HepG2 (cell line): ENCODE data around the gene TMEM62. TPM values are rescaled to one million over a fixed set of nuclear protein-coding genes. Genes with fewer than 3 reads are reported as not detected.

Experiments
- BORCS8-MEF2B ChIP-seq: sonication (generic); formaldehyde crosslinking; IDR thresholded peaks from 2 replicates; pipeline ENCODE4 v1.8.0; 2022; ENCODE audit warnings: mild to moderate bottlenecking, missing genetic modification reagents
- CC2D1A ChIP-seq: sonication (generic); formaldehyde crosslinking; IDR thresholded peaks from 2 replicates; pipeline ENCODE4 v1.8.1; 2023; ENCODE audit warnings: mild to moderate bottlenecking, missing genetic modification reagents
- CEBPB ChIP-seq: IDR thresholded peaks from 2 replicates; pipeline ENCODE4 v1.6.1; 2011; ENCODE audit warnings: low read depth, low read length, improper control_type of control experiment, borderline replicate concordance
- EP300 ChIP-seq, 3 experiments: sonication (generic) in 1 of 3; formaldehyde crosslinking in 1 of 3; IDR thresholded peaks; 2 replicates each; pipeline versions ENCODE4 v1.5.1 to v1.6.1; 2011 to 2020; ENCODE audit warnings: low read depth in 2 of 3, low read length in 2 of 3, borderline replicate concordance in 1 of 3, improper control_type of control experiment in 1 of 3, mild to moderate bottlenecking in 1 of 3, missing genetic modification reagents in 1 of 3, moderate library complexity in 1 of 3
- FOXK2 ChIP-seq: fragments of 450-650 bp; IDR thresholded peaks from 2 replicates; pipeline ENCODE4 v1.6.1; 2016
- NAIF1 ChIP-seq: sonication (generic); formaldehyde crosslinking; IDR thresholded peaks from 2 replicates; pipeline ENCODE4 v1.5.0; 2020; ENCODE audit warnings: mild to moderate bottlenecking, missing genetic modification reagents, borderline replicate concordance
- NR2F6 ChIP-seq, 2 experiments: IDR thresholded peaks; 2 replicates each; pipeline ENCODE4 v1.6.1; 2016; ENCODE audit warnings: antibody characterized with exemption in 1 of 2, mild to moderate bottlenecking in 1 of 2
- NRL ChIP-seq: sonication (generic); formaldehyde crosslinking; IDR thresholded peaks from 2 replicates; pipeline ENCODE4 v1.5.0; 2020; ENCODE audit warnings: missing genetic modification reagents, mild to moderate bottlenecking, moderate library complexity, borderline replicate concordance
- POLR2AphosphoS2 ChIP-seq: IDR thresholded peaks from 2 replicates; pipeline ENCODE4 v1.6.1; 2011; ENCODE audit warnings: low read depth, low read length, improper control_type of control experiment
- PTBP1 ChIP-seq: fragments of 200-400 bp; formaldehyde crosslinking; IDR thresholded peaks from 2 replicates; pipeline ENCODE4 v1.6.1; 2018; ENCODE audit warnings: low read length, low read depth; ENCODE audit not compliant: poor library complexity, severe bottlenecking
- RFXAP ChIP-seq: sonication (generic); formaldehyde crosslinking; IDR thresholded peaks from 2 replicates; pipeline ENCODE4 v1.4.0; 2020; ENCODE audit warnings: missing genetic modification reagents, borderline replicate concordance
- ZNF329 ChIP-seq: sonication (generic); formaldehyde crosslinking; IDR thresholded peaks from 2 replicates; pipeline ENCODE4 v1.9.0; 2021; ENCODE audit warnings: low read depth, mild to moderate bottlenecking, missing genetic modification reagents
- ZNF564 ChIP-seq: sonication (generic); formaldehyde crosslinking; IDR thresholded peaks from 2 replicates; pipeline ENCODE4 v1.8.1; 2023; ENCODE audit warnings: mild to moderate bottlenecking, missing genetic modification reagents
- ZNF614 ChIP-seq: IDR thresholded peaks from 2 replicates; pipeline ENCODE4 v1.6.1; 2018; ENCODE audit warnings: missing biosample characterization, missing genetic modification reagents, inconsistent platforms, borderline replicate concordance
- ZNF672 ChIP-seq: sonication (generic); formaldehyde crosslinking; IDR thresholded peaks from 2 replicates; pipeline ENCODE4 v1.8.1; 2022; ENCODE audit warnings: missing genetic modification reagents
- polyA plus RNA-seq, 8 experiments: library from polyadenylated mRNA; depleted of rRNA in 3 of 8; stranded (reverse) in 7 of 8; unstranded in 1 of 8; fragments of >200 nt; fragmentation: Illumina TruSeq in 4 of 8; extraction: Trizol in 4 of 8; gene quantifications; 2 replicates each; pipeline versions ENCODE4 v1.2.1 to v1.2.3, GENCODE V29; 2011 to 2016; ENCODE audit warnings: low read depth in 4 of 8, missing spikeins in 1 of 8, mixed read lengths in 1 of 8; ENCODE audit not compliant: insufficient read depth in 1 of 8
- total RNA-seq, 5 experiments: library from RNA; depleted of rRNA; stranded (reverse); fragments of >200 nt; fragmentation: Illumina TruSeq; extraction: Trizol; gene quantifications; 2 replicates each; pipeline ENCODE4 v1.2.3, GENCODE V29; 2016; ENCODE audit warnings: low read depth in 1 of 5
- TF ChIP-seq, protein P1 (sequence below): sonication (generic); formaldehyde crosslinking; IDR thresholded peaks from 2 replicates; pipeline ENCODE4 v1.4.0; 2020; ENCODE audit warnings: missing genetic modification reagents, mild to moderate bottlenecking, borderline replicate concordance
- TF ChIP-seq, protein P2 (sequence below): sonication (generic); formaldehyde crosslinking; IDR thresholded peaks from 2 replicates; pipeline ENCODE4 v1.4.0; 2020; ENCODE audit warnings: missing genetic modification reagents, borderline replicate concordance
- TF ChIP-seq, protein P3 (sequence below): sonication (generic); formaldehyde crosslinking; IDR thresholded peaks from 2 replicates; pipeline ENCODE4 v1.4.0; 2020; ENCODE audit warnings: missing genetic modification reagents
- TF ChIP-seq, protein P4 (sequence below): IDR thresholded peaks from 2 replicates; pipeline ENCODE4 v1.6.1; 2016; ENCODE audit warnings: mild to moderate bottlenecking, missing biosample characterization, missing genetic modification reagents

The TMEM62 gene
- total and polyA plus RNA-seq, 2 of the 13 experiments (the other 11 are each of a cell fraction or from before 2014, with no cell fraction given): 14.2 to 20.9 TPM

DNA sequence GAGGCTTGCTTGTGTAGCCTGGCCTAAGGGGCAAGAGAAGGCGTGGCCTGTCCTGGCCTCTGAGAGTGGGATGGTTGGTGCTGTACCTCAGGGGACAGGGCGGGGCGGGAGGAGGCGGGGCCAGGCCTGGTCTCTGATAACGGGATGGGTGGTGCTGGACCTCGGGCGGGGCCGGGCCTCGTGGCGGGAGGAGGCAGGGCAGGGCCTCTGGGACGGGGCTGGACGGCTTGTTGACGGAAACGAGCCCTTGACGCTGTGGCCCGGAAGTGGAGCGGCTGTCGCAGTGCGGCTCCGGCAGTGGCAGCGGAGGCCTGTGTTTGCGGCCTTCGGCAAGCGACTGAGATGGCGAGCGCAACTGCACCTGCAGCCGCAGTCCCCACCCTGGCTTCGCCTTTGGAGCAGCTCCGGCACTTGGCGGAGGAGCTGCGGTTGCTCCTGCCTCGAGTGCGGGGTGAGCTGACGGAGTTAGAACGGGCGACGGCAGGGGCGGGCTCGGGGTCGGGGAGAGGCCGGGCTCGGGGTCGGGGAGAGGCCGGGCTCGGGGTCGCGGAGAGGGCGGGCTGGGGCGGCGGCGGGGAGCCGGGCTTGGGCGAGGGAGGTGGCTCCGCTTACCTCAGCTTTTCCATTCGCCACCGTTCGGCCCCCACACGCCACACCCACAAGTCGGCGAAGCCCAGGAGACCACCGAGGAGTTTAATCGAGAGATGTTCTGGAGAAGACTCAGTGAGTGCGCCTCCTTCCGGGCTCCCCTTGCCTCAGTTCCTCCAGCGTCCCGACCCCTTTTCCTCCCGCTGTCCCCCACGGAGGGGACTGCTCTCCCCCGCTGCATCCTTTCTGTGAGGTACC is 52.0 kb downstream of the TMEM62 start, which contains the start of gene CCNDBP1 (continued):
- no peak for TF ChIP-seq NRL (CRISPR knock-in tag)
- peak; percentile 97 for TF ChIP-seq FOXK2
- TF ChIP-seq, protein P1, sequence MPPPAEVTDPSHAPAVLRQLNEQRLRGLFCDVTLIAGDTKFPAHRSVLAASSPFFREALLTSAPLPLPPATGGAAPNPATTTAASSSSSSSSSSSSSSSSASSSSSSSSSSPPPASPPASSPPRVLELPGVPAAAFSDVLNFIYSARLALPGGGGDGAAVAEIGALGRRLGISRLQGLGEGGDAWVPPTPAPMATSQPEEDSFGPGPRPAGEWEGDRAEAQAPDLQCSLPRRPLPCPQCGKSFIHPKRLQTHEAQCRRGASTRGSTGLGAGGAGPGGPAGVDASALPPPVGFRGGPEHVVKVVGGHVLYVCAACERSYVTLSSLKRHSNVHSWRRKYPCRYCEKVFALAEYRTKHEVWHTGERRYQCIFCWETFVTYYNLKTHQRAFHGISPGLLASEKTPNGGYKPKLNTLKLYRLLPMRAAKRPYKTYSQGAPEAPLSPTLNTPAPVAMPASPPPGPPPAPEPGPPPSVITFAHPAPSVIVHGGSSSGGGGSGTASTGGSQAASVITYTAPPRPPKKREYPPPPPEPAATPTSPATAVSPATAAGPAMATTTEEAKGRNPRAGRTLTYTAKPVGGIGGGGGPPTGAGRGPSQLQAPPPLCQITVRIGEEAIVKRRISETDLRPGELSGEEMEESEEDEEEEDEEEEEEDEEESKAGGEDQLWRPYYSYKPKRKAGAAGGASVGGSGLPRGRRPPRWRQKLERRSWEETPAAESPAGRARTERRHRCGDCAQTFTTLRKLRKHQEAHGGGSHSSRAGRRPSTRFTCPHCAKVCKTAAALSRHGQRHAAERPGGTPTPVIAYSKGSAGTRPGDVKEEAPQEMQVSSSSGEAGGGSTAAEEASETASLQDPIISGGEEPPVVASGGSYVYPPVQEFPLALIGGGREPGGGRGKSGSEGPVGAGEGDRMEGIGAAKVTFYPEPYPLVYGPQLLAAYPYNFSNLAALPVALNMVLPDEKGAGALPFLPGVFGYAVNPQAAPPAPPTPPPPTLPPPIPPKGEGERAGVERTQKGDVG (CRISPR knock-in tag): no peak
- TF ChIP-seq CC2D1A (CRISPR knock-in tag): no peak
- TF ChIP-seq ZNF564 (CRISPR knock-in tag): peak; percentile 77; the same call in 1 of the 2 replicates
- peak; percentile 69 for TF ChIP-seq RFXAP
- TF ChIP-seq POLR2AphosphoS2: peak; percentile 44; the same call in 1 of the 2 replicates
- TF ChIP-seq PTBP1: no peak
- no peak for TF ChIP-seq EP300 (IDR thresholded peaks at IDR 0.05; ENCODE audit: low read depth in 2 of 2, low read length in 2 of 2)
- TF ChIP-seq EP300 (CRISPR knock-in tag; IDR thresholded peaks at IDR 0.05; ENCODE audit: borderline replicate concordance): no peak
- TF ChIP-seq ZNF614: peak; percentile 49; the same call in 1 of the 2 replicates
- no peak for TF ChIP-seq CEBPB
- TF ChIP-seq, protein P2, sequence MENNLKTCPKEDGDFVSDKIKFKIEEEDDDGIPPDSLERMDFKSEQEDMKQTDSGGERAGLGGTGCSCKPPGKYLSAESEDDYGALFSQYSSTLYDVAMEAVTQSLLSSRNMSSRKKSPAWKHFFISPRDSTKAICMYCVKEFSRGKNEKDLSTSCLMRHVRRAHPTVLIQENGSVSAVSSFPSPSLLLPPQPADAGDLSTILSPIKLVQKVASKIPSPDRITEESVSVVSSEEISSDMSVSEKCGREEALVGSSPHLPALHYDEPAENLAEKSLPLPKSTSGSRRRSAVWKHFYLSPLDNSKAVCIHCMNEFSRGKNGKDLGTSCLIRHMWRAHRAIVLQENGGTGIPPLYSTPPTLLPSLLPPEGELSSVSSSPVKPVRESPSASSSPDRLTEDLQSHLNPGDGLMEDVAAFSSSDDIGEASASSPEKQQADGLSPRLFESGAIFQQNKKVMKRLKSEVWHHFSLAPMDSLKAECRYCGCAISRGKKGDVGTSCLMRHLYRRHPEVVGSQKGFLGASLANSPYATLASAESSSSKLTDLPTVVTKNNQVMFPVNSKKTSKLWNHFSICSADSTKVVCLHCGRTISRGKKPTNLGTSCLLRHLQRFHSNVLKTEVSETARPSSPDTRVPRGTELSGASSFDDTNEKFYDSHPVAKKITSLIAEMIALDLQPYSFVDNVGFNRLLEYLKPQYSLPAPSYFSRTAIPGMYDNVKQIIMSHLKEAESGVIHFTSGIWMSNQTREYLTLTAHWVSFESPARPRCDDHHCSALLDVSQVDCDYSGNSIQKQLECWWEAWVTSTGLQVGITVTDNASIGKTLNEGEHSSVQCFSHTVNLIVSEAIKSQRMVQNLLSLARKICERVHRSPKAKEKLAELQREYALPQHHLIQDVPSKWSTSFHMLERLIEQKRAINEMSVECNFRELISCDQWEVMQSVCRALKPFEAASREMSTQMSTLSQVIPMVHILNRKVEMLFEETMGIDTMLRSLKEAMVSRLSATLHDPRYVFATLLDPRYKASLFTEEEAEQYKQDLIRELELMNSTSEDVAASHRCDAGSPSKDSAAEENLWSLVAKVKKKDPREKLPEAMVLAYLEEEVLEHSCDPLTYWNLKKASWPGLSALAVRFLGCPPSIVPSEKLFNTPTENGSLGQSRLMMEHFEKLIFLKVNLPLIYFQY (CRISPR knock-in tag): 0 out of 2 replicates have a peak, but pooled peaks have one; percentile 19
- no peak for TF ChIP-seq NAIF1 (CRISPR knock-in tag)
- no peak for TF ChIP-seq NR2F6 (IDR thresholded peaks at IDR 0.05)
- peak; percentile 55; the same call in 1 of the 2 replicates for TF ChIP-seq NR2F6 (CRISPR knock-in tag; IDR thresholded peaks at IDR 0.05)
- 0 out of 2 replicates have a peak, but pooled peaks have one; percentile 63 for TF ChIP-seq ZNF329 (CRISPR knock-in tag)
- TF ChIP-seq BORCS8-MEF2B: peak; percentile 68
- TF ChIP-seq ZNF672 (CRISPR knock-in tag): no peak
- TF ChIP-seq, protein P3, sequence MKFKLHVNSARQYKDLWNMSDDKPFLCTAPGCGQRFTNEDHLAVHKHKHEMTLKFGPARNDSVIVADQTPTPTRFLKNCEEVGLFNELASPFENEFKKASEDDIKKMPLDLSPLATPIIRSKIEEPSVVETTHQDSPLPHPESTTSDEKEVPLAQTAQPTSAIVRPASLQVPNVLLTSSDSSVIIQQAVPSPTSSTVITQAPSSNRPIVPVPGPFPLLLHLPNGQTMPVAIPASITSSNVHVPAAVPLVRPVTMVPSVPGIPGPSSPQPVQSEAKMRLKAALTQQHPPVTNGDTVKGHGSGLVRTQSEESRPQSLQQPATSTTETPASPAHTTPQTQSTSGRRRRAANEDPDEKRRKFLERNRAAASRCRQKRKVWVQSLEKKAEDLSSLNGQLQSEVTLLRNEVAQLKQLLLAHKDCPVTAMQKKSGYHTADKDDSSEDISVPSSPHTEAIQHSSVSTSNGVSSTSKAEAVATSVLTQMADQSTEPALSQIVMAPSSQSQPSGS (CRISPR knock-in tag): no peak
- TF ChIP-seq, protein P4, sequence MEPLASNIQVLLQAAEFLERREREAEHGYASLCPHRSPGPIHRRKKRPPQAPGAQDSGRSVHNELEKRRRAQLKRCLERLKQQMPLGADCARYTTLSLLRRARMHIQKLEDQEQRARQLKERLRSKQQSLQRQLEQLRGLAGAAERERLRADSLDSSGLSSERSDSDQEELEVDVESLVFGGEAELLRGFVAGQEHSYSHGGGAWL (CRISPR knock-in tag): peak; percentile 54; the same call in 1 of the 2 replicates
